Measurements from ENCODE around the gene AP5M1.

GRCh38 chr14:57302883-57303282, 34.1 kb downstream of the AP5M1 start:
- TF ChIP-seq POLR2A (IDR thresholded peaks at IDR 0.05; ENCODE audit: low read depth, low read length): no peak
- no peak for TF ChIP-seq POLR2AphosphoS5 (IDR thresholded peaks at IDR 0.05; ENCODE audit: low read depth, low read length)

All from GM12892 (cell line).